Measurements from ENCODE around the gene BTN3A1.
"Not testable (repeated sequence)": the region's sequence is repeated elsewhere in the genome, so short reads cannot be mapped to it uniquely, and the experiment has no call there.

Gene BTN3A1

GRCh38 chr6:26450240-26450639, 48.2 kb downstream of the BTN3A1 start:
- DNase-seq: no peak

- DNase-seq: no peak
These were observed 50.7 kb downstream of the BTN3A1 start for GRCh38 chr6:26452631-26453235.

GRCh38 chr6:26454631-26455030, 52.6 kb downstream of the BTN3A1 start:
- DNase-seq: no peak

- no peak for DNase-seq
These were observed 53.4 kb downstream of the BTN3A1 start for GRCh38 chr6:26455357-26455970.

- no peak for DNase-seq
These were observed 55.3 kb downstream of the BTN3A1 start for GRCh38 chr6:26457264-26457805.

- peak; percentile 97 for DNase-seq
These were observed 56.0 kb downstream of the BTN3A1 start, which contains the start of gene BTN2A1 for GRCh38 chr6:26457806-26458688. Gene BTN2A1, plus strand, starts transcription at chr6:26457955. Its CDS starts 682 bp downstream, at chr6:26458637.

- no peak for DNase-seq
These were observed 57.1 kb downstream of the BTN3A1 start for GRCh38 chr6:26459023-26459810.

GRCh38 chr6:26461353-26461752, 59.3 kb downstream of the BTN3A1 start:
- DNase-seq: not testable (repeated sequence)

GRCh38 chr6:26464014-26464413, 61.9 kb downstream of the BTN3A1 start:
- DNase-seq: no peak

GRCh38 chr6:26464416-26465131, 62.5 kb downstream of the BTN3A1 start:
- DNase-seq: no peak

All from eye (tissue), 1 donor.